ENCODE data around the gene MAPKBP1.

The MAPKBP1 gene

GRCh38 chr15:41809526-41810220 is 35.4 kb downstream of the MAPKBP1 start:
- DNase-seq (ENCODE audit: low read depth) = no peak

- DNase-seq (ENCODE audit: low read depth) = no peak
These were observed 36.6 kb downstream of the MAPKBP1 start for GRCh38 chr15:41810651-41811431.

GRCh38 chr15:41811432-41812195 is 37.3 kb downstream of the MAPKBP1 start:
- peak; percentile 76 for DNase-seq (ENCODE audit: low read depth)

GRCh38 chr15:41812820-41813375 is 38.6 kb downstream of the MAPKBP1 start:
- no peak for DNase-seq (ENCODE audit: low read depth)

- no peak for DNase-seq (ENCODE audit: low read depth)
These were observed 39.1 kb downstream of the MAPKBP1 start for GRCh38 chr15:41813426-41813825.

- no peak for DNase-seq (ENCODE audit: low read depth)
These were observed 40.2 kb downstream of the MAPKBP1 start for GRCh38 chr15:41814534-41814933.

- DNase-seq (ENCODE audit: low read depth) = no peak
These were observed 42.5 kb downstream of the MAPKBP1 start for GRCh38 chr15:41816788-41817187.

- DNase-seq (ENCODE audit: low read depth) = no peak
These were observed 43.0 kb downstream of the MAPKBP1 start for GRCh38 chr15:41817327-41817726.

GRCh38 chr15:41817781-41818180 is 43.5 kb downstream of the MAPKBP1 start:
- DNase-seq (ENCODE audit: low read depth) = no peak

- no peak for DNase-seq (ENCODE audit: low read depth)
These were observed 45.3 kb downstream of the MAPKBP1 start for GRCh38 chr15:41819455-41820050.

- no peak for DNase-seq (ENCODE audit: low read depth)
These were observed 46.6 kb downstream of the MAPKBP1 start for GRCh38 chr15:41820791-41821423.

GRCh38 chr15:41821831-41822230 is 47.5 kb downstream of the MAPKBP1 start:
- no peak for DNase-seq (ENCODE audit: low read depth)

- no peak for DNase-seq (ENCODE audit: low read depth)
These were observed 48.2 kb downstream of the MAPKBP1 start for GRCh38 chr15:41822471-41822870.

- DNase-seq (ENCODE audit: low read depth) = no peak
These were observed 48.7 kb downstream of the MAPKBP1 start for GRCh38 chr15:41822957-41823356.

- DNase-seq (ENCODE audit: low read depth) = no peak
These were observed 49.2 kb downstream of the MAPKBP1 start for GRCh38 chr15:41823502-41823901.

- no peak for DNase-seq (ENCODE audit: low read depth)
These were observed 49.9 kb downstream of the MAPKBP1 start for GRCh38 chr15:41824062-41824745.

GRCh38 chr15:41825145-41825544 is 50.9 kb downstream of the MAPKBP1 start:
- no peak for DNase-seq (ENCODE audit: low read depth)

GRCh38 chr15:41825572-41826535 is 51.6 kb downstream of the MAPKBP1 start:
- no peak for DNase-seq (ENCODE audit: low read depth)

GRCh38 chr15:41827290-41827879 is 53.1 kb downstream of the MAPKBP1 start:
- DNase-seq (ENCODE audit: low read depth) = no peak

All from amniotic epithelial cell (primary cell).